Cardiac fibroblast (primary cell): ENCODE measurements around the gene CYP39A1.

Source experiments
- DNase-seq, 2 donors: peaks; one replicate each; pipeline versions ENCODE4 v3.0.0 to v3.0.0-alpha.2; 2010; ENCODE audit warnings: low read depth in 2 of 2
- H3K4me3 ChIP-seq, 2 donors: replicated peaks in 1 of 2; 1 replicate in 1 of 2; 2 replicates in 1 of 2; pipeline ENCODE4 v1.5.1; 2011; ENCODE audit warnings: low read depth in 2 of 2, low read length in 2 of 2, mild to moderate bottlenecking in 2 of 2, moderate library complexity in 1 of 2
- TF ChIP-seq, protein P1 (sequence below): IDR thresholded peaks from one replicate; pipeline ENCODE4 v1.5.1; 2011; ENCODE audit warnings: low read depth, mild to moderate bottlenecking, low read length, inconsistent platforms

The CYP39A1 gene

GRCh38 chr6:46555129-46555528 lies 97.5 kb downstream of the CYP39A1 start:
- no peak for DNase-seq
- no peak overlapping the region for H3K4me3 ChIP-seq
- TF ChIP-seq, protein P1, sequence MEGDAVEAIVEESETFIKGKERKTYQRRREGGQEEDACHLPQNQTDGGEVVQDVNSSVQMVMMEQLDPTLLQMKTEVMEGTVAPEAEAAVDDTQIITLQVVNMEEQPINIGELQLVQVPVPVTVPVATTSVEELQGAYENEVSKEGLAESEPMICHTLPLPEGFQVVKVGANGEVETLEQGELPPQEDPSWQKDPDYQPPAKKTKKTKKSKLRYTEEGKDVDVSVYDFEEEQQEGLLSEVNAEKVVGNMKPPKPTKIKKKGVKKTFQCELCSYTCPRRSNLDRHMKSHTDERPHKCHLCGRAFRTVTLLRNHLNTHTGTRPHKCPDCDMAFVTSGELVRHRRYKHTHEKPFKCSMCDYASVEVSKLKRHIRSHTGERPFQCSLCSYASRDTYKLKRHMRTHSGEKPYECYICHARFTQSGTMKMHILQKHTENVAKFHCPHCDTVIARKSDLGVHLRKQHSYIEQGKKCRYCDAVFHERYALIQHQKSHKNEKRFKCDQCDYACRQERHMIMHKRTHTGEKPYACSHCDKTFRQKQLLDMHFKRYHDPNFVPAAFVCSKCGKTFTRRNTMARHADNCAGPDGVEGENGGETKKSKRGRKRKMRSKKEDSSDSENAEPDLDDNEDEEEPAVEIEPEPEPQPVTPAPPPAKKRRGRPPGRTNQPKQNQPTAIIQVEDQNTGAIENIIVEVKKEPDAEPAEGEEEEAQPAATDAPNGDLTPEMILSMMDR, result no peak

DNA sequence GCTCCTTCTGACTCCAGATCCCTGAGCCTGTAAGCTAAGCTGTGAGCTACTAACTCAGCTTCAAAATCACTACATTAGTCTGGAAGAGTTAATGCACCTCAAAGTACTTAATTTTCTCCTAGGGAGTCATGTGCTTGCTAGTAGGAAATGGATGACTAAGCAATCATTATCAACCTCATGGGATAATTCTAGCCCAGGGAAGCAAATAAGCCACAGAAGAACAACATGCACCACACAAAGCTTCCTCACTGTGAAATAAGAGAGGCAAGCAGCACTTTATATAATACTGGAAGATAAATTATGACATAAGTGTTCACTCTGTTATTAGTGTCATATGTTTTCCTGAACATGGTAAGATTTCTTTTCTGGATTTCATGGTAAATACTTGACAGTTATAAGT lies 103.5 kb downstream of the CYP39A1 start:
- DNase-seq, result peak in 1 of 2 donors; percentile 0
- TF ChIP-seq, protein P1, result no peak
- H3K4me3 ChIP-seq, result no peak overlapping the region

- no peak for DNase-seq
- no peak overlapping the region for H3K4me3 ChIP-seq
- TF ChIP-seq, protein P1, result no peak
Measured at GRCh38 chr6:46541556-46541955, 111.1 kb downstream of the CYP39A1 start.

GRCh38 chr6:46539866-46540265 lies 112.8 kb downstream of the CYP39A1 start:
- DNase-seq, result no peak
- no peak overlapping the region for H3K4me3 ChIP-seq
- TF ChIP-seq, protein P1, result no peak

DNA sequence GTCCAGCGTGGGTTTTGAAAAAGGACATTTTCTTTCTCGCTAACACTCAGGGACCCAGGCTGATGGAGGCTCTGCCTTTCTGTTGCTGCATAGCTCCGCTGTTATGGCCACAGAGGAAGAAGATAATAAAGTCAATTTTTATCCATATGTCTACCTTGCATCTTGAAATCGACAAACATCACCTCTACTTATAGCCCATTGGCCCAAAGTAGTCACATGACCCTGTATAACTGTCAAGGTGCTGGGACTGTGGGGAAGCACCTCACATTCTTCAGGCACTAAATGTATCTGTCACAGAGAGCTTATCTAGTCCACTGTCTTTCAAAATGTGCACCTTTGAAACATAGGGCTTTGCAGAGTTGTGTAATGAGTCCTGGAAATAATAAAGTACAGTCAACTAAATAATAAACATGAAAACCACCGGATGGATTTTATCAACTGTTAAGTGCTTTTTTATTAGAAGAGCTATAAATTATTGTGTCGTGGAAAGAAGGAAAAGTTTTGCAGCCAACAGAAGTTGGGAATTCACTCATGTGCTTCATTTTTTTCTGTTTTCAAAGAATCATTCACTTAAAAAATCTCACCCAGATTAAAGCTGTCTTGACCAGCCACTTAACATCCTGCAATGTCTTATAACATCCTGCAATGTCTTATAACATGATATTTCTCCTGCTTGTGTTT lies 113.7 kb downstream of the CYP39A1 start:
- DNase-seq, result no peak
- no peak overlapping the region for H3K4me3 ChIP-seq
- TF ChIP-seq, protein P1, result no peak

- TF ChIP-seq, protein P1, result no peak
- DNase-seq, result no peak
- no peak overlapping the region for H3K4me3 ChIP-seq
Measured at GRCh38 chr6:46530896-46531295, 121.7 kb downstream of the CYP39A1 start.
